GM18526 (cell line): ENCODE results near the gene LRRC4.

Experiments
- POLR2A ChIP-seq: IDR thresholded peaks from 3 replicates; pipeline ENCODE4 v1.6.1; 2011; ENCODE audit not compliant: insufficient read length; ENCODE audit errors: extremely low read depth

Gene LRRC4, protein sequence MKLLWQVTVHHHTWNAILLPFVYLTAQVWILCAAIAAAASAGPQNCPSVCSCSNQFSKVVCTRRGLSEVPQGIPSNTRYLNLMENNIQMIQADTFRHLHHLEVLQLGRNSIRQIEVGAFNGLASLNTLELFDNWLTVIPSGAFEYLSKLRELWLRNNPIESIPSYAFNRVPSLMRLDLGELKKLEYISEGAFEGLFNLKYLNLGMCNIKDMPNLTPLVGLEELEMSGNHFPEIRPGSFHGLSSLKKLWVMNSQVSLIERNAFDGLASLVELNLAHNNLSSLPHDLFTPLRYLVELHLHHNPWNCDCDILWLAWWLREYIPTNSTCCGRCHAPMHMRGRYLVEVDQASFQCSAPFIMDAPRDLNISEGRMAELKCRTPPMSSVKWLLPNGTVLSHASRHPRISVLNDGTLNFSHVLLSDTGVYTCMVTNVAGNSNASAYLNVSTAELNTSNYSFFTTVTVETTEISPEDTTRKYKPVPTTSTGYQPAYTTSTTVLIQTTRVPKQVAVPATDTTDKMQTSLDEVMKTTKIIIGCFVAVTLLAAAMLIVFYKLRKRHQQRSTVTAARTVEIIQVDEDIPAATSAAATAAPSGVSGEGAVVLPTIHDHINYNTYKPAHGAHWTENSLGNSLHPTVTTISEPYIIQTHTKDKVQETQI

DNA sequence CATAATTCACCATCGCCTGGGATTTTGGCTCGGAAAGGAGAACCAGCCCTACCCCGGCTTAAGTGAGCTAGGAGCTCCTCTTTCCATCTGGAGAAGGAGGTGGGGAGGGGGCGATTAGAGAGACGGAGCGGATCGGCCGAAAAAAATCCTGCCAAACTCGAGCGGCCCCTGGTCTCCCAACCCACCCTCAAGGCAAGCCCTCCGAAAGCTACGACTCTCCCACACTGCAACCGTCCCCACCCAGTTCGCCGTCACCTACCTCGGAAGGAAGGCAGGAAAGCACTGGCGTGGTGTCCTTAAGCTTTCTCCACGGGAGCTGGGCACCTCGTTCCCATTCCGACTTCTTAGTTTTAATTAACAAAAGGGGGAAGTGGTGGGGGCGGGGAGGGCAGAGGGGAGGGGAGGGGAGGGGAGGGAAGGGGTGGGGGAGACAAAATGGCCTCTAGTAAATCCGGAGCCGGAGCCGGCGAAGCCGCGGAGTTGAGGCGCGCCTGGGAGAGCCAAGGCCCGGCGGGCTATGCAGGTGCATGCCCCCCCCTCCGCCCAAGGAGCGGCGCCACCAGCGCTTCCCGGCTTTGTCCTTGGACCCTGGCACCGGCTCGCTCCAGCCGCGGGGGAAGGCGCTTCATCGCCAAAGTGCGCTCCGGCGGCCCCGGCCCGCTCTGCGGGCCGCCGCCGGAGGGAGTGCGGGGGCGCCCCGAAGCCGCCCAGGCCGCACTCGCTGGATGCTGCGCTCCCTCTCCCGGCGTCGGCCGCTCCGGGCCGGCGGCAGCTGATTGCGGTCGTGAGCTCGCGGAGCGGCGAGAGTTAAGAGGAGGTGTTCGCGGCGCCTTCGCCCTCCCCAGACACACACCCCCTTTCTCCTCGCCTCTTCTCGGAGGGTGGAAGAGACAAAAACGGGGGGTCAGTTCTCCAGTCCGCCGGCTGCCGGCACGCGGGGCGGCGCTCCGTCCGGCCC, at the start of gene LRRC4:
Gene LRRC4, minus strand, starts transcription at position 784 of the 958 bp plus-strand sequence. CDS start 797 bp downstream, outside the sequence.
- TF ChIP-seq POLR2A: no peak

DNA sequence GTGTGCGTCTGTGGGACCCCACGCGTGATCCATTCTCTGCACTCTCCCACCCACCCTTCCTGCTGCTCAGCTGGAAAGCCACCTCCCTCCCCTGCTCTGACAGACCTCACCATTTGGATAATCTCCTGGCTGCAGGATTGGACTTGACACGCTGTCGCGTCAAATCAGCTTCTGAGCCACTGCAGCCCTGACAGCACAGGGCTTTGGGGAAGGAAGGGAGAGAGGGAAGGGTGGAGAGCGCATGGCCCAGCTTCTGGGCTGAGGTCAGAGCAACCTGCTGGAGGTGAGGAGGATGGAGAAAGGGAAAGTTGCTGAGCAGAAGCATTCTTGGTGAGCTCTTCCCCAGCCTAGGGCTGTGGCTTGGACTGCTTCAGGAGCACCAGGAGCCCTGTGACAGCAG, 48.9 kb upstream of the LRRC4 start:
- TF ChIP-seq POLR2A: no peak

DNA sequence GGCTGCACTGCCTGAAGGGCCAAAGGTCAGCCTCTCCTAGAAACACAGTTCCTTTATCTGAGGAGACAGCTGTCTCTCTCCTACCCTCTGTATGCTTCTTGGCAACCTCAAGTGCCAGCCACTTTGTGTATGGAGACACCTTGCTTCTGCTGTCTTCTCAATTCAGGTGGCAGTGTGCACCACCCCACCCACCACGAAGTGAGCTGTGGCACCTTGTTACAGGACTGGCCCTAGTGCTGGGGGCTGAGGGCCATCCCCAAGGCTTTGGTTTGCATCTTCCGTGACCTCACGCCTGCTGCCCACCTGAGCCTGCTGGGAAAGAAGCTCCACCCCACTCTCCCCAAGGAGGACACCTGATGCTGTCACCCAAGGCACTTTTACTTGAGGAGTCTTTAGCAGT, 47.1 kb upstream of the LRRC4 start:
- TF ChIP-seq POLR2A: no peak

- no peak for TF ChIP-seq POLR2A
Observed at GRCh38 chr7:128076796-128077271, 45.6 kb upstream of the LRRC4 start.

- no peak for TF ChIP-seq POLR2A
Observed at GRCh38 chr7:128076196-128076795, 45.1 kb upstream of the LRRC4 start.

GRCh38 chr7:128075242-128076095, 44.2 kb upstream of the LRRC4 start:
- no peak for TF ChIP-seq POLR2A

- TF ChIP-seq POLR2A: no peak
Observed at GRCh38 chr7:128074736-128075135, 43.5 kb upstream of the LRRC4 start.

- TF ChIP-seq POLR2A: no peak
Observed at GRCh38 chr7:128074336-128074735, 43.1 kb upstream of the LRRC4 start.

- TF ChIP-seq POLR2A: no peak
Observed at GRCh38 chr7:128073671-128074310, 42.6 kb upstream of the LRRC4 start.

- TF ChIP-seq POLR2A: no peak
Observed at GRCh38 chr7:128071801-128072200, 40.6 kb upstream of the LRRC4 start.

GRCh38 chr7:128071376-128071775, 40.1 kb upstream of the LRRC4 start:
- TF ChIP-seq POLR2A: no peak

DNA sequence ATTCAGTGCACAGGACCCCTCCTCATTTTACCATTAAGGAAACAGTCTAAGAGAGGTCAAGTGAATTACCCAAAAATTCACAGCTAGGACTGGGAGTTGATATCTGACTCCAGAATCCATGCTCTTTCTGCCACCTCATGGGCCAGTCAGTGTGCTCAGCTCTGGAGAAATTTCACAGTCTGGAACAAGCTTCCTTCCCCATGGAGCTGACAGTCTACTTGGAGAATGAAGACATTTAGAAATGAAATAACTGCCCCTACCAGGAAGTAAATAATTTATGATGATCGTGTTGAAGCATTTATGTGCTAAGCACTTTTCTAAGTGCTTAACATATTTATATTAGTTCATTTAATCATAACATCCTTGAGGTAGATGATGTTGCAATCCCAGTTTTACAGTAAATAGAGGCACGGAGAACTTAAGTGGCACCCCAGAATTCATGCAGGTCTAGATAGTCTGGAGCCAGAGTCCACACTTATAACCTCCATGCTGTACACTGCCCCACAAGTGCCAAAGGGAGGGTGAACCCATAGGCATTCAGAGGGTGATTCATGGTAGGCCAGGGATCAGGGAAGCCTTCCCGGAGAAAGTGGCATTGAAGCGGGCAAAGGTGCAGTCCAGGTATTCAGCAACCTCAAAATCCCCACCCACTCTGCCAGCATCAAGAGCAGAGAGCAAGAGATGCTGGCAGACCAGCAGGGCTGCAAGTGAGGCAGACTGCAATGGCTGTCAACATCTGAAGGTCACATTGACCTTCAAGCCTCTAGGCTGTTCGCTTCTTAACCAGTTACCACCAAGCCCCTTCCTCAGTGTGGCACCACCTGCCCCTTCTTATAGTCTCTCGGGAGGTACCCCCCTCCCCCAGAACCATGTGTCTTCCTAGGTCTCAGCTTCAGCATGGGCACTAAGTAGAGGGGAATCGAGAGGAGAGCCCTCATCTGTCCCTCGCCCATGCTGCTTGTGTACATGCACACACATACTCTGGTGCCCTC, 38.4 kb upstream of the LRRC4 start:
- TF ChIP-seq POLR2A: no peak
